ENCODE data around the gene C1orf122. TPM values are rescaled to one million over a fixed set of nuclear protein-coding genes. Genes with fewer than 3 reads are reported as not detected.
"Not testable (repeated sequence)": the region's sequence is repeated elsewhere in the genome, so short reads cannot be mapped to it uniquely, and the experiment has no call there.

Gene C1orf122
- total RNA-seq (2014; rRNA removed; shearing (Covaris generic)): 103 and 113 TPM in 2 replicates

DNA sequence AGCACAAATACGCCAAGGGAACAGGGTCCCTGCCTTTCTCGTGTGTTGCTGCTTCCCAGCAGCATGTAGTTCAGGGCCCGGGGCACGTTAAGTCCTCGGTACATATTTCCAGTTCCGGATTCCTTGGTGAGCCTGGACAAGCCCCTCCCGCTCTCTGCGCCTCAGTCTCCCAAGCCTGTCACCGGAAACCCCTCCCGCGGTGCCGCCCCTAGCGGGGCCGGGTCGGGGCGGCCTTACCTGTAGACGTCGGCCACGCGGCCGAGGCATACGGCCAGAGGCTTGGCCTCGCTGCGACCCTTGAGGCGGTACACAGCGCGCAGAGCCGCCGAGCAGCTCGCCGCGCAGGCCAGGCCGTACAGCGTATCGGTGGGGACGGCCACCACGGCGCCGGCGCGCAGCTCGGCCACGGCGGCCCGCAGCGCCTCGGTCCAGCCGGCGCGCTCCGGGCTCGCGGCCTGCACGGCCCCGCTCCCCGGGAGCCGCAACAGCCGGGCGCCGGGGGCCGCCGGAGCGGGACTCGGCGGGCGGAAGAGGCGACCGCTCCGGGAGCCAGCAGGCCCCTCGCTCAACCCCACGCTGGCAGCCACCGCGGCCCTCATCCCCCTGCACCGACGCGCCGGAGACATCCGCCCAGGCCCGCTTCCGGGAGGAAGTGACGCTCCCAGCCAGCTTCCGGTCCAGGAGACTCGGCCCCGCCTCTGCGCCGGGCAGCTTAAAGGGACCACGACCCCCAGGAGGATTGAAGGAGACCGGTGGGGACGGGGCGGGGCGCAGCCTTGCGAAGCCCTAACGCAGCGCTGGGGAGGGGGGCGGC lies at the start of gene C1orf122, which contains the start of gene YRDC:
Gene C1orf122 (plus strand): TSS at position 236 of the 814 bp plus-strand sequence. CDS start 615 bp downstream, outside the sequence.
Gene YRDC (minus strand): TSS at position 654 of the 814 bp plus-strand sequence. CDS start 28 bp downstream, at position 626.
- DNase-seq (ENCODE audit: low spot score): peak; percentile 91

DNA sequence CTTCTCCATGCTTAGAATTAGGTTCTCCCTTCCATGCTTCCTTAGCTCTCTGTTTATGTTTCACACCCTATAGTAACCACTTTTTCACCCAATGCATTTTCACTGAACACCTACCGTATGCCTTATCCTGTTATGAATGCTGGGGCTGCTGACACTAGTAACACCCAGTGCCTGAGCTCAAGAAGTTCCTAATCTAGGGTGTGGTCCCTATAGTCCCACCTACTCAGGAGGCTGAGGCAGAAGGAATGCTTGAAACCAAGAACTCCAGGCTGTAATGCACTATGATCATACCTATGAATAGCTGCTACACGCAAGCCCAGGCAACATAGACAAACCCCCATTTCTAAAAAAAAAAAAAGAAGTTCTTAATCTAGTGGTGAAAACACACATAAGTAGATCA lies 48.1 kb upstream of the C1orf122 start:
- DNase-seq (ENCODE audit: low spot score): no peak

DNA sequence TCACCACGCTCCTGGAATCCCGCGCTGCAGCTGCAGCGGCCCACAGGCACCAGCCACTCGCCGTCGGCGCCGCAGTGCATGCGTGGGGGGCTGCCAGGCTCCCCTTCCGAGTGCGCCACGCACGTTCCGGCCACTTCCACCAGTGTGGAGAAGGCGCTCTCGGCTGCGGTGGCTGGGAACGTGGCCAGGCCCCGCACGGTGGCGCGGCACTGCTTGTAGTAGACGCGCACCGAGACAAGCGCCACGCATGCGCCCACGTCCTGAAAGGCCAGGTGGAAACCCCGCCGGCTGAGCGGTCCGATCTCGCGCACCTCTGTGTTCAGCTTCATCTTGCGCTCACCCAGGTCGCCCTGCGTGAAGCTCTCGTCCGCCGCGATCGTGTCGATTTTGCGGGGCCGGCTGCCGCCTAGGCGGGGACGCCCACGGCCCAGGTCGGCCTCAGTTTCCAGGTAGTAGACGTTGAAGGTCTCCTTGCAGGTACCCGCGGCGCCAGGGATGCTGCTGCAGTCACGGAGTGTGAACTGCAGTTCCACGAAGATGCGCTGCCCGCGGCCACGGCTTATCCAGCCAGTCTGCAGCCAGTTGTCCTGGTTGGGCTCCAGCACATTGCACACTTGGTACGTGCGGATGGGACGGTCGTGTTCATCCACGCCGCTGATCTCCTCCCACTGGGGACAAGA lies 46.0 kb upstream of the C1orf122 start:
- no peak for DNase-seq (ENCODE audit: low spot score)

DNA sequence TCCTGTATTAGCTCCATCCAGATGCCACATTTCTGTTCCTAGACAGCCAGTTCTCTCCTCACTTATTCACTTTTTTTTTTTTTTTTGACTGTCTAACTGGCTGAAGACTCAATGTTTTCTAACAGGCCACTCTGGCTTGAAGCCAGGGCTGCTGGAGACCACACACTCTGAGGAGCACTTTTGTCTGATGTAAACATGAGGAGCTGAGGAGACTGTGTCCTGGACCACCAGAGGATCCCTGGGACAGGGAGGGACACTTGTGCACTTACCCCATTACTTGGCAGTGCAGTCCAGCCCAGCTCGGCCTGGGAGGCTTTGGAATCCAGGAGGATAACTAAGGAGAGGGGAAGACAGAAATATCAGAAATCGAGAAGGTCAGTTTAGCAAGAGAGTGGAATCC lies 45.1 kb upstream of the C1orf122 start:
- no peak for DNase-seq (ENCODE audit: low spot score)

DNA sequence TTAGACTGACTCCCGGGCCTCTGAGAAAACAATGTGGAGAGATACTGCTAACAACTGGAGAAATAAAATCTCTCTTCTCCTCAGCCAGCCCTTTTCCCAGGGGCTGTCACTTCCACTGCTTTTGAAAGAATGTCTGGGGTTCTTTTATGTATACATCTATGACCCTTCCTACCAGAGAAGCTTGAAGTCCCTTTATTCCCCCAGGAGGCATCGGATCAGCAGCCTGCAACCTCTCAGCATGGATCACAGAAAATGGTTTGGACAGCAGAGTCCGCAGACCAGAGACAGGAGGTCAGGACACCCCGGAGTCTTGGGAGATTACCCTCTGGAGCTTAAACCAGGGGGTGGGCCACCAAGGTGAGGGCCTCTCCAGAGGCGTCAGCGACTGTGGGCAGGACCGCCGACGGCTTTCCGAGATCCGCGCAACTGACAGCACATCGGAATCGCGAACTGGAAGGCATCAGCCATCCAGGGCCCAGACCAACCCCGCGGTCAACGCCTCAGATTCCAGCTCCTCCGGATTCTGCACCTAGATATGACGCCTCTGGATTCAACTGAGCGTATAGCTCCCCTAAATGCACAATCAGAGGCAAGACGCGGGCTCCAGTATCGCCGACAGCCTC lies 43.7 kb upstream of the C1orf122 start:
- no peak for DNase-seq (ENCODE audit: low spot score)

DNA sequence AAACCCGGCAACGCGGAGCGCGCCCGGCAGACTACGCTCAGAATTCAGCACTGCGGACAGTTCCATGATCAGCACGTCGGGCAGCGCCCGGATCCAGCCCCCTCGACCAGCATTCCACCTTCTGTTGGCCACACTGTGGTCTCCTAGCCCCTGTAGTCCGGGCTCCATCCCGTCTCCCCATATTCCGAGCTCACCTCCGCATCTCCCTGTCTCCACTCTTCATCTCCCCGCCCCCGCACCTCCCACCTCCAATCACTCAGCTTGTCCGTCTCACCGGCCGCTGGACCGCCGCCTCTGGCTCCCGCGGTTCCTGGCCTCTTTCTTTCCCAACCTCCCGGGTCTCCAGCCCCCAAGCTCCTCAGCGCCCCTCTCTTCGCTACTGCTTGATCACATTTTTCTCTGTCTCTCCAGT lies 43.2 kb upstream of the C1orf122 start:
- DNase-seq (ENCODE audit: low spot score): no peak

DNA sequence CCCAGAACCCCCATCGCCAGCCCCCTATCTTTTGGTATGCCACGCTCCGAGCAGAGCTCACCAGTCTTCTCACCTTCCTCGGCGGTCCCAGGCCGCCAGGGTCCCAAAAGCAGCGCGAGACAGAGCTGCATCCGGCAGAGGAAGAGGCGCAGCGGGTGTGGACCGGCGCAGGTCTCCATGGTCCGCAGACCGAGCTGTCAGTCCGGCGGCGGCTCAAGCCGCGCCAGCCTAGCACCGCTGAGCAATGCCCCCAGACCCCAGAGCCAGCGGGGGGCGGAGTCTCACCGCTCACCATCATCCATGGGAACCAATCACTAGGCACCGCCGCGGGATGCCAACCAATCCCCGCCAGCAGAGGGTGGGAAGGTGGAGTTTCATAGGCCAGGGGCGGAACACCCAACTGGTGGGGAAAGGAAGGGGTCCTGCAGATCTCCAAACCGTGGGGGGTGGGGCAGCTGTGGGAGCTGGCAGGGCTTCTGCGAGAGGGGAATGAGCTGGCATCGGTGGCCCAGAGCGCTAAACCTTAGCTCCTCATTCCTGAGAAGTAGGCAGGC lies 42.6 kb upstream of the C1orf122 start, which contains the start of gene EPHA10:
Gene EPHA10 (minus strand): TSS at position 233 of the 554 bp plus-strand sequence. CDS start 54 bp downstream, at position 179.
- no peak for DNase-seq (ENCODE audit: low spot score)

DNA sequence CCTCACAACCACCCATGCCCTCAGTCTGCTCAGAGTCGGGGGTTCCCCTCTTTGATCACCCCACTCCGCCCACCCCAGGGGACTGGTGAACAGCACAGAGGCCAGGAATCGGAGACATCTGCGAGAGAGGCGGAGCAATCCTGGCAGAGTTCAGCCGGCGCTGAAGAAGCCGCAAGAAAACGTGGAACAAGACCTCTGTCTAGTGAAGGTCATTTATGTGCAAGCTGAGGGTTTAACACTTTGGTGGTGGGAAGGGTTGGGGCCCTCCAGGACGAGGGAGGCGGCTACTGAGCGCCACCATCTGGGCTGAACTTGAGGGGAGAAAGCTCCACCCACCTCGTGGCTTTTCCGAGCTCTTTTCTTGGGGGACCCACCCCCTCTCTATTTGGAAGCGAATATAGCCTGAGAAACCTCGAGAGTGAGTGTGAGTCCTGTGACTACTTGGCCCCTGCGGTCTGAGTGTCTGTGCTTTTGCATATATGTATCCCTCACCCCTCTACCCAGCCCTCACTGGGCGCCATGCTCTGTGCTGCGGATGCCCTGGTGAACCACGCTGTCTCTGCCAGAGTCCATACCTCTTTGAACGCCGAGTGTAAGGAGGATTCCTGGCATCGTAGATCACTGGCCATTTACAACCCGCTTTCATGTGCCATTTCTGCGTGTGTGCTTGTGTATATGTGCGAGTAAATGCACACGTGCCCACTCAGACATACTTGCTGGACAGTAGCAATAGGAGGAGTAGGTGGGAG lies 41.5 kb upstream of the C1orf122 start:
- peak; percentile 34 for DNase-seq (ENCODE audit: low spot score)

DNA sequence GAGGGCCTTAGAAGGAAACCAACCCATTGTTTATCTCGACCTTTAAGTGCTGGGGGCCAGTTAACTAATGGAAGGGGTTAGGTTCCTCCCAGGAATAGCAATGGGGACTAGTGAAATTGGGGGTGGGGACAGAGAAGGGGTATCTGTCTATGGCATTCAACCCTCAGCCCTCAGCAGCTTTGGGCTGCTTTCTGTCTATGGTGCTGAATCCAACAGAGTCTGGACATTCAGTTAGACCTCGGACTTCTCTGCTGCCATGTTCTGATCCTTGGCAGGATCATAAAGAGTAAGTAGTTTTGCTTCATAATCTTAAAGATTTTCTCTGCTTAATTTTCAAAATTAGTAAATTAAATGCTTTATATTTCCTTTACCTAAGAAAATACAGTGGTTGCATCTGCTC lies 40.1 kb upstream of the C1orf122 start:
- DNase-seq (ENCODE audit: low spot score): no peak

DNA sequence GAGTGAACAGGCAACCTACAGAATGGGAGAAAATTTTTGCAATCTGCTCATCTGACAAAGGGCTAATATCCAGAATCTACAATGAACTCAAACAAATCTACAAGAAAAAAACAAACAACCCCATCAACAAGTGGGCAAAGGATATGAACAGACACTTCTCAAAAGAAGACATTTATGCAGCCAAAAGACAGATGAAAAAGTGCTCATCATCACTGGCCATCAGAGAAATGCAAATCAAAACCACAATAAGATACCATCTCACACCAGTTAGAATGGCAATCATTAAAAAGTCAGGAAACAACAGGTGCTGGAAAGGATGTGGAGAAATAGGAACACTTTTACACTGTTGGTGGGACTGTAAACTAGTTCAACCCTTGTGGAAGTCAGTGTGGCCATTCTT lies 36.1 kb upstream of the C1orf122 start:
- DNase-seq (ENCODE audit: low spot score): not testable (repeated sequence)

DNA sequence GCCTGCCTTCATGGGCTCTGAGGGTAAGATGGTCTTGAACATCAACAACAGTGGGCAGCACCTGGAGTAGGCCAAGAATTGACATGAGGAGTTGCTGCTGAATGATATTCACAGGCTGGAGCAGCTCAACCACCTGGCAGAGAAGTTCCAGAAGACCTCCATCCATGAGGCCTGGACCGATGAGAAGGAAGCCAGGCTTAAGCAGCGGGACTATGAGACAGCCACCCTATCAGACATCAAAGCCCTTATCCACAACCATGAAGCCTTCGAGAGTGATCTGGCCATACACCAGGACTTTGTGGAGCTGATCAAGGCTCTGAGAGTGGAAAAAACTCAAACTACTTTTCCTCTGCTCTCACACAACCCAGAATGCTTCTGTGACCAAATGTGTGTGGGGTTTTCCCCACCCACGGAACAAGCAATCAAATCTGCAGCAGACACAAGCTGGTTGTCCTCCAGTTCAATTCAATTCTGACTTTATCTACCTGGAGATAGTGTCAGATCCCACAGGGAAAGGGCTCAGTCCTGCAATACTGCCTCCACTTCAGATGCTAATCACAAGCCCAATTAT lies 30.6 kb upstream of the C1orf122 start:
- no peak for DNase-seq (ENCODE audit: low spot score)

DNA sequence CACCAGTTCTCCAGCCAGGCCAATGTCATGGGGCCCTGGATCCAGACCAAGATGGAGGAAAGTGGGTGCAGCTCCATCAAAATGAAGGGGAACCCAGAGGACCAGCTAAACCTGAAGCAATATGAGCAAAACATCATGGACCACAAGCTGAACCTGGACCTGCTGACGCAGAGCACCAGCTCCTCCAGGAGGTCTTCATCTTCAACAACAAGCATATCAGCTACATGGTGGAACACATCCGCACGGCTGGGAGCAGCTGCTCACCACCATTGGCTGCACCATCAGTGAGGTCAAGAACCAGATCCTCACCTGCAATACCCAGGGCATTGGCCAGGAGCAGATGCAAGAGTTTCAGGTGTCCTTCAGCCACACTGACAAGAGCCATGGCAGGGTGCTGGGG lies 28.9 kb upstream of the C1orf122 start:
- no peak for DNase-seq (ENCODE audit: low spot score)

DNA sequence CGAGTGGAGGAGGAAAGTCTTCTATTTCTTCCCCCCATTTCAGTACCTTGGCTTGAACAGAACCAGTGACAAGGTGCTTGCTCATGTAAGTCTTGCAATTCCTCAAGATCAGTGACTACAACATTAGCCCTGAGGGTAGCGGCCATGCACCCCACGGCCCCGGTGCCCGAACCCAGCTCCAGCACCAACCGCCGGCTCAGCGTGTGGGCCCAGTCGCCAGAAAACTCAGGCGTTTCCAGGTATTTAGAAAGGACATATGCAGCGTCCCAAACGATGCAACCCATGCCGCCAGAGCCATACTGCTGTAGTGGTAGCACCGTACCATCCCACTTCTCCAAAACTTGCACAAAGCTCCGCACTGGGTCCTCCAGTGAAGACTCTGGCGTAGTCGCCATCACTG lies 25.1 kb upstream of the C1orf122 start:
- DNase-seq (ENCODE audit: low spot score): no peak

DNA sequence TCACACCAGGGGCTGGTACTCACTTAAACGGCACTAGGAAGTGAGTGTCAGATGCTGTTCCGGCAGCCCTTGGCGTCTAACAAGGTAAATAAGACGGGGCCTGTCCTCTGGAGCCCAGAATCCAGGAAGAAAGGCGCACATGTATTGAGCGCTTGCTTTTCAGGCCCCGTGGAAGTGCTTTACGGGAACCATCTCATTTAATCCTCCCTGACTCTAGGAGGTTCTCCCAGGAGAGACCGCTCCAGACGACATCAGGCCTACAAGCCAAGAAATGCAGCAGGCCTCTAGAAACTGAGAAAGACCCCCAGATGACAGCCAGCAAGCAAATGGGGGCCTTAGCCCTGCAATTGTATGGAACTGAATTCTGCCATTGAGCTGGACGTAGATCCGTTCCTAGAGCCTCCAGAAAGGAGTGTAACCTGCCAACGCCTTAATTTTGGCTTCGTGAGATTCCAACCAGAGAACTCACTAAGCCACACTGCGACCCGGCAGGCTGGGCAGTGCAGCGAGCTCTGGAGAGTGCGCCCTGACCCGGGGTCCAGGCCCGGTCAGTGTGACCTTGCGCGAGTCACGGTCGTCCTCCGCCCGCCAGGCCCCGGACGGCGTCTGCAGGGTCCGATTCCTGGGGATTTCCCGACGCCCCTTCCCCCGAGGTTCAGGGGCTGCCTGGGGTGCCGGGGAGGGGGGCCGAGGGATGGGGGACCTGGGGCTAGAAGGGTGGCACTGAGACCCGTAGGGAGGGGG lies 14.5 kb upstream of the C1orf122 start:
- no peak for DNase-seq (ENCODE audit: low spot score)

DNA sequence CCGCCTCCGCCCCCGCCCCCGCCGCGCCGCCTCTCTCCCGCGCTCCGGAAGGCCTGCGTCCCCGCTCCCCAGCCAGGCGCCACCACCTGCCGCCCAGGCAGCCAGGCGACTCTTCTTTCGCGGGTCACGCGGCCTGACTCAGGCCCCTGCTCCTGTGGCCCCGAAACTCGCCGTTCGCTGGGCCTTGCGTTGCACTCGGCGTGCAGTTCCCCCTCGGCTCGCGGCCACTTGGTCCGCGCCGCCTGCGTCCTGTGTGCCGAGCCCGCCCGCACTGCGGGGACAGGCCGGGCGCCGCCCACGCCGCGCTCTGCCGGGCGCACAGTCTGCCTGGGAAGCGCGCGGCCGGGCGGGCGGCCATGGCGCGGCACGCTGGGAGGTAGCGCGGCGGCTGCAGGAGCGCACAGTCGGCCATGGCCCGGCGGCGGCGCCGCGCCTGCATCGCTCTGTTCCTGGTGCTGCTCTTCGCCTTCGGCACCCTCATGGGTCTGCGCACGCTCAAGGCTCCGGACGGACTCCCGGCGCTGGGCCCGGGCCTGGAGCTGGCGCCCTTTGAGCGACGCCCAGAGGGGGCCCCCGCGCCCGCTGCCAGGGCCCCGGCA lies 13.7 kb upstream of the C1orf122 start, which contains the start of gene MANEAL:
Gene MANEAL (plus strand): TSS at position 75 of the 599 bp plus-strand sequence. CDS start 336 bp downstream, at position 411.
- DNase-seq (ENCODE audit: low spot score): peak; percentile 65

DNA sequence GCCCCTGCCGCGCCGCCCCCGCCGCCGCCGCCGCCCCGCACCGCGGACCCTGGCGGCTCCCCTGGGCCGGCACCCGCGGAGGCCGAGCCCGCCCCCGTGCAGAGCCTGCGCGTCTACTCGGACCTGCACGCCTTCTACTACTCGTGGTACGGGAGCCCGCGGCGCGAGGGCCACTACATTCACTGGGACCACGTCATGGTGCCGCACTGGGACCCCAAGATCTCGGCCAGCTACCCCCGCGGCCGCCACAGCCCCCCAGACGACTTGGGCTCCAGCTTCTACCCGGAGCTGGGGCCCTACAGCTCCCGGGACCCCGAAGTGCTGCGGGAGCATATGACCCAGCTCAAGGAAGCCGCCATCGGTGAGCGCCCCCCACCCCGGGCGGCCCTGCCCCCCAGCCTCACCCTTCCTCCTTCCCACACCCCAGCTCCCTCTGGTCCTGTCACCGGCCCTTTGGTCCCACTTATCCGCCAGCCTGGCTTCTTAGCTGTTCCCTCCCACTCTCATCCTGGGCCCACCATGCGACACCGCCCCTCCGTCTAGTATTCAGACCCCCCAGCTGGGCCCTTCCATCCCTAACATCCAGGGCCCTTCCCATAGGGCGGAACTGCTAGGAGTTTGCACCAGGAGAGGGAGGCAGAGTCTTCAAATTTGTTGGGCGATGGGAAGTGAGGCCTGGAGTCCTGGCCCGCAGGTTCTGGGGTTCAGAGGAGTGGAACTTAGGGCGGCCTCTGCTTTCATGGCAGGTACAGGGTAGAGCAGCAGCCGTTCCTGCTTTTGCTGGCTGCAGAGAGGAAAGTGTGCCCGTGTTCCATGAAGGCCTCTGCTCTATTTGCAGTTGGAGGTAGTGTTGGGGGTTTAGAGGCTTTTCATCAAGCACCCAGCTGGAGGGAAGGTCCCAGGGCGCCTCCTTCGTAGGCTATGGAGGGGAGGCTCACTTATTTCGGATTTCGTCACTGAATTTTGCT lies 12.9 kb upstream of the C1orf122 start:
- peak; percentile 15 for DNase-seq (ENCODE audit: low spot score)

DNA sequence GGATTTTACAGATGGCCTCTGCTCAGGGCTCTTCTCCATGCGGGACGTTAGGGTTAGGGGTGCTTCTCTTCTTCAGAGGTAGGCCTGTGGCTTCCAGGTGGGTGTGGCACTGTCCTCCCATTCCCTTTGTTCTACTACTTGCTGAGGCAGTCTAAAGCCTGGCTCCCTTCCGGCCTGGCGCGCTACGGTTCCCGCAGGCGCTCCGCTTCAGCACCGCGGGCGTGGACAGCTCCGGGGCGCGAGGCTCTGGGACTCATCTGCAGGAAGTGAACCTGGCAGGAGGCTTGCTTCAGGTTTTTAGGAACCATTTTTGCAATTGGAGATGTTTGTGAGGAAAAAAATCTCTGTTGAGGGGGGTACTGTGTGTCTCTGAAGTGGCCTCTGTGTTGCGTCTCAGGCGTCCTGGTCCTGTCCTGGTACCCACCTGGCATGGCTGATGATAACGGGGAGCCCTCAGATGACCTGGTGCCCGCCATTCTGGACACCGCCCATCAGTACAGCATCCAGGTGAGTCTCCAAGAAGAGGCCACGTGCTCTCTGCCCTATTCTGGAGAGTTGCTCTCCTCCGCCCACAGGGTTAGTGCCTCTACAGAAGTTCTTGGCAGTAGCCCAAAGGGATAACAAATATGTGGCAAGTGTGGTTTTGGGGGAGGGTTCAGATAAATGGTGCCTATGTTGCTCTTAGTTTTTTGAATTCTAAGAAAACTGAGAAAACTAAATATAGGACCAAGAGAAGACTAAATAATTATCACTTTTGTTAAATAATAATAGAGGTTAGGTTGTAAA lies 12.1 kb upstream of the C1orf122 start:
- peak; percentile 28 for DNase-seq (ENCODE audit: low spot score)

Data from HT-29 (cell line).